ENCODE results near the gene STX18.

The STX18 gene

GRCh38 chr4:4502694-4503311, 39.0 kb downstream of the STX18 start:
- FAIRE-seq (peak; percentile 80), DNase-seq (ENCODE audit: insufficient read length, low spot score) (no peak)
- TF ChIP-seq TAF1 (IDR thresholded peaks at IDR 0.05; ENCODE audit: low read depth, low read length), result 0 out of 2 replicates have a peak, but pooled peaks have one; percentile 17
- 0 out of 2 replicates have a peak, but pooled peaks have one; percentile 18 for TF ChIP-seq POU2F2 (IDR thresholded peaks at IDR 0.05; ENCODE audit: low read depth, low read length)
- TF ChIP-seq POLR2A (IDR thresholded peaks at IDR 0.05; ENCODE audit: low read depth, low read length), result no peak
- TF ChIP-seq POLR2AphosphoS5 (IDR thresholded peaks at IDR 0.05; ENCODE audit: low read depth, low read length), result no peak
- no peak for TF ChIP-seq SPI1 (IDR thresholded peaks at IDR 0.05; ENCODE audit: low read depth, low read length)
- no peak for TF ChIP-seq PAX5 (IDR thresholded peaks at IDR 0.05; ENCODE audit: insufficient read depth, low read length, severe bottlenecking)

DNA sequence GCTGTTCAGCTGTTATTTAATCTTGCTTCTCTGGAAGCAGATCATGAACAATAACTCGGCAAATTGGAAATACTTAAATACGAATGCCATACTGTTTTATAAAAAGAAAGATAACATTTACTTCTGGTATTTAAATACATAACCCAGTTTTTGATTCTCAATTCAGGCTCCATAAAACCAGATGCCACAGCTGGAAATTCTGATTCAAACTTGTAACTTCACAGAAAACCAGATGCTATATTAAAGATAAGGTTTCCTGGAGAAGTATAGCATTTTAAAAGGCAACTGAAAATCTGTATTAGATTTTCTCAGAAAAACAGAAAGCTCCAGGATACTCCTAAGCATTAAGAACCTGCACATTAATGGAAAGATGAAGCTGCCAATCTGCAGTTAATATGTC, 40.2 kb downstream of the STX18 start:
- DNase-seq (ENCODE audit: insufficient read length, low spot score) (no peak), FAIRE-seq (no peak)
- no peak for TF ChIP-seq TAF1 (IDR thresholded peaks at IDR 0.05; ENCODE audit: low read depth, low read length)
- TF ChIP-seq SPI1 (IDR thresholded peaks at IDR 0.05; ENCODE audit: low read depth, low read length), result no peak
- no peak for TF ChIP-seq POLR2AphosphoS5 (IDR thresholded peaks at IDR 0.05; ENCODE audit: low read depth, low read length)
- TF ChIP-seq POLR2A (IDR thresholded peaks at IDR 0.05; ENCODE audit: low read depth, low read length), result no peak
- TF ChIP-seq PAX5 (IDR thresholded peaks at IDR 0.05; ENCODE audit: insufficient read depth, low read length, severe bottlenecking), result no peak
- TF ChIP-seq POU2F2 (IDR thresholded peaks at IDR 0.05; ENCODE audit: low read depth, low read length), result no peak

DNA sequence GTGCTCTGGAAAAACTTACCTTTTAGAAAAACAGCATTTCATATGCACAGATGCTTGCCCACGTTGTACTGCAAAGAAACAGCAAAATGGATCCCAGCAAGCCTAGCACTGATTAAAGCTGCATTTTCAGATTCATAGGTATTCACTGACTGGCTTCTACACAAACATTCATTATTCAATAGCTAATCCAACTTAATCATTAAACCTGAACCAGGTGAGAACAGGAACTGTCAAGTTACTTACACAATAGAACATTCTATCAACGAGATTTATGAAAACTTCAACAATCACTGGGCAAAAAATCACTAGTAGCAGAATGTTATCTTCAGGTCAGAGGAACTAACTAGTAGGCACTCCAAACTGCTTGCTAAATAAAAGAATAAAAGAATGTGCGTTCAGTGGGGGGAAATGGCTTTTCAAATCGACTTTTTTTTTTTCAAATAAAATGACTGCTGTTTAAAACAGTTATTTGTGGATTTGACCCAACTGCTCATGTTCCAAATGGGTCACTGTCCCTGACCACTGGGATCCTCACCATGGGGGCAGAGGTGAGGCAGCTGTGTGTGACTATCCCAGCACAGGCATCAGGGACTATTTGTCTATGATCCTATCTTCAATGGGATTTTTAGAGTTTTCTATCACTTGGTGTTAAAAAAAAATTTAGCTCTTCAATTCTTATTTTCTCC, 42.3 kb downstream of the STX18 start:
- FAIRE-seq (no peak), DNase-seq (ENCODE audit: insufficient read length, low spot score) (no peak)
- TF ChIP-seq PAX5 (IDR thresholded peaks at IDR 0.05; ENCODE audit: insufficient read depth, low read length, severe bottlenecking) (no peak), POLR2A (IDR thresholded peaks at IDR 0.05; ENCODE audit: low read depth, low read length) (no peak), POLR2AphosphoS5 (IDR thresholded peaks at IDR 0.05; ENCODE audit: low read depth, low read length) (no peak), SPI1 (IDR thresholded peaks at IDR 0.05; ENCODE audit: low read depth, low read length) (no peak), TAF1 (IDR thresholded peaks at IDR 0.05; ENCODE audit: low read depth, low read length) (no peak), POU2F2 (IDR thresholded peaks at IDR 0.05; ENCODE audit: low read depth, low read length) (no peak)

DNA sequence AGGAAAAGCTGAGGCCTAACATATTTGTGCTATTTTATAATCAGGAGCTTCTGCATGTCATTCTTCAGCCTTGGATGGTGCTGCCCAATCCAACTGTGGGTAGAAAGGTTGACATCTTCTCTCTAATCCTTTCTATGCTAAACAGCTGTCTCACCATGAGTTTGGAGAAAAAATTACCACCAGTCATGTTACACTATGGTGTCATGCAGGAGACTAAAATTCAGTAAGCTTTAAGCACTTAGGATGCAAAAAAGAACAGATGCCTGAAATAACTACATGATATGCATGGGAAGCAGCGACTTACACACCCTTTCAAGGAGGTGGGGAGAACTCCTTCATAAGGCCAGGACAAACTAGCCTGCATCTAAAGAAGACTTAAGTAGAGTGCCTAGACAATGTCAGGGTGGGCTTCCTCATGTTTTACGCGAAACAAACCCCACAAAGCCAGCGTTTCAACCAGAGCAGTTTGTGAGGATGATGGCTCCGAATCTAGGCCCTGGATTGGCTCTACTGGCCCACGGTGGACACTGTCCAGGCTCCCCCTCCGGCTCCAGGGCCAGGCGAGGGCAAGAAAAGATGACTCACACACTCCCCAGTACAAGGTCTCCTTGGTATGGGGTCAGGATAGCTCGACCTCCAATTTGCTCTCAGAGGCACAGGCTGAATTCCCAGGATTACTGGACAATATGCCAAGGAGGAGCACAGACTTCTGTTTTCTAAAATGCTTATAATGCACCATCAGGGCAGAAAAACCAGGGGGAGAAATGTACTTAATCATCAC, 45.1 kb downstream of the STX18 start:
- no peak for FAIRE-seq
- TF ChIP-seq PAX5 (IDR thresholded peaks at IDR 0.05; ENCODE audit: insufficient read depth, low read length, severe bottlenecking) (no peak), POLR2A (IDR thresholded peaks at IDR 0.05; ENCODE audit: low read depth, low read length) (no peak), POU2F2 (IDR thresholded peaks at IDR 0.05; ENCODE audit: low read depth, low read length) (no peak), POLR2AphosphoS5 (IDR thresholded peaks at IDR 0.05; ENCODE audit: low read depth, low read length) (no peak), TAF1 (IDR thresholded peaks at IDR 0.05; ENCODE audit: low read depth, low read length) (no peak), SPI1 (IDR thresholded peaks at IDR 0.05; ENCODE audit: low read depth, low read length) (no peak)

GRCh38 chr4:4494882-4495281, 47.0 kb downstream of the STX18 start:
- TF ChIP-seq TAF1 (IDR thresholded peaks at IDR 0.05; ENCODE audit: low read depth, low read length) (no peak), POLR2AphosphoS5 (IDR thresholded peaks at IDR 0.05; ENCODE audit: low read depth, low read length) (no peak), SPI1 (IDR thresholded peaks at IDR 0.05; ENCODE audit: low read depth, low read length) (no peak), POLR2A (IDR thresholded peaks at IDR 0.05; ENCODE audit: low read depth, low read length) (no peak), POU2F2 (IDR thresholded peaks at IDR 0.05; ENCODE audit: low read depth, low read length) (no peak), PAX5 (IDR thresholded peaks at IDR 0.05; ENCODE audit: insufficient read depth, low read length, severe bottlenecking) (no peak)
- DNase-seq (ENCODE audit: insufficient read length, low spot score), result no peak
- FAIRE-seq, result no peak

More for the DNA sequence above, 45.1 kb downstream of the STX18 start:
- no peak for DNase-seq (ENCODE audit: insufficient read length, low spot score)

GRCh38 chr4:4492161-4492847, 49.5 kb downstream of the STX18 start:
- DNase-seq (ENCODE audit: insufficient read length, low spot score) (peak; percentile 19), FAIRE-seq (peak; percentile 85)

DNA sequence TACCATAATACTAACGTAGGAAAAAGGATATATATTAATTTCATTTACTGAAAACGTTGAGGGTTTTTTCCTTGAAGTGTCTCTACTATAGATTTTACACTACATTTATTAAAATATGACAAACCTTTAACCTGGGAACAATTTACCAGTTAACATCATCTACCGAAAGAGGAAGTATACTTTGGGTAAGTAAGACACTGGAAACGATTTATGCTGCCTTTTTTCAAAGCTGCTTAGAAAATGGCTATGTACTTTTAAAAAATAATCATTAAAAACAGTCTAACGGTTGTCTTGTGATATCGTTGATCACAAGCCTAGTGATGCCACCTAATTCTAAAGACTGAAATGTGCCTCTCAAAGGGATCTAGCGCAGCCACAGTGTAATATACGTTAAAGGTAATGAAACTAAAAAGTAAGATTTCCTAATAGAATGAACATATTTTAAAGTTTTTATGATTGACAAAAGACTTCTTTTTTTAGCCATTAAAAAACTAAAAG, 50.4 kb downstream of the STX18 start:
- no peak for DNase-seq (ENCODE audit: insufficient read length, low spot score)
- TF ChIP-seq POLR2A (IDR thresholded peaks at IDR 0.05; ENCODE audit: low read depth, low read length), result no peak
- TF ChIP-seq POU2F2 (IDR thresholded peaks at IDR 0.05; ENCODE audit: low read depth, low read length), result no peak
- FAIRE-seq, result no peak

More at GRCh38 chr4:4492161-4492847, 49.5 kb downstream of the STX18 start:
- TF ChIP-seq SPI1 (IDR thresholded peaks at IDR 0.05; ENCODE audit: low read depth, low read length) (no peak), TAF1 (IDR thresholded peaks at IDR 0.05; ENCODE audit: low read depth, low read length) (no peak), POU2F2 (IDR thresholded peaks at IDR 0.05; ENCODE audit: low read depth, low read length) (no peak), POLR2A (IDR thresholded peaks at IDR 0.05; ENCODE audit: low read depth, low read length) (no peak), POLR2AphosphoS5 (IDR thresholded peaks at IDR 0.05; ENCODE audit: low read depth, low read length) (no peak), PAX5 (IDR thresholded peaks at IDR 0.05; ENCODE audit: insufficient read depth, low read length, severe bottlenecking) (no peak)

- no peak for FAIRE-seq
- no peak for DNase-seq (ENCODE audit: insufficient read length, low spot score)
- TF ChIP-seq POLR2A (IDR thresholded peaks at IDR 0.05; ENCODE audit: low read depth, low read length) (no peak), TAF1 (IDR thresholded peaks at IDR 0.05; ENCODE audit: low read depth, low read length) (no peak), POU2F2 (IDR thresholded peaks at IDR 0.05; ENCODE audit: low read depth, low read length) (no peak), POLR2AphosphoS5 (IDR thresholded peaks at IDR 0.05; ENCODE audit: low read depth, low read length) (no peak), SPI1 (IDR thresholded peaks at IDR 0.05; ENCODE audit: low read depth, low read length) (no peak), PAX5 (IDR thresholded peaks at IDR 0.05; ENCODE audit: insufficient read depth, low read length, severe bottlenecking) (no peak)
Measured at GRCh38 chr4:4490816-4491215, 51.0 kb downstream of the STX18 start.
